PC-9 (cell line): Measurements from ENCODE around the gene ZNF300. TPM values are rescaled to one million over a fixed set of nuclear protein-coding genes. Genes with fewer than 3 reads are reported as not detected.

Source experiments
- BruUV-seq: library from RNA; stranded (reverse); fragments of 400-500 nt; replicated peaks from 2 replicates; lab custom pipeline; 2021; lab: Mats Ljungman, UMichigan
- CTCF ChIA-PET: fragments of 300-600 bp; sonication (Branson Sonifier 250); formaldehyde crosslinking; loops from one replicate; lab custom pipeline; 2022; ENCODE audit warnings: antibody characterized with exemption; lab: Charles Lee
- POLR2A ChIA-PET: fragments of 300-600 bp; sonication (Branson Sonifier 250); formaldehyde crosslinking; loops from one replicate; lab custom pipeline; 2022; ENCODE audit warnings: antibody characterized with exemption; ENCODE audit not compliant: unreplicated experiment; lab: Charles Lee
- DNase-seq, 2 experiments: peaks; one replicate each; pipeline versions ENCODE4 v3.0.0 to v3.0.0-alpha.2; 2015 to 2022; ENCODE audit warnings: mixed read lengths in 1 of 2
- H2AFZ ChIP-seq: fragments of 200-600 bp; sonication (generic); 2 replicates; pipeline ENCODE4 v1.8.1; 2017; ENCODE audit warnings: antibody characterized with exemption
- H3F3A ChIP-seq: fragments of 200-600 bp; sonication (generic); 2 replicates; pipeline ENCODE4 v1.8.1; 2017; ENCODE audit warnings: antibody characterized with exemption, mild to moderate bottlenecking, low read depth; ENCODE audit not compliant: insufficient read depth
- H3K27ac ChIP-seq: fragments of 200-600 bp; sonication (generic); 2 replicates; pipeline ENCODE4 v1.6.1; 2016; ENCODE audit warnings: mixed run types
- H3K27me3 ChIP-seq: fragments of 200-600 bp; sonication (generic); 2 replicates; pipeline ENCODE4 v1.6.1; 2016; ENCODE audit warnings: low read depth, mixed run types; ENCODE audit not compliant: insufficient read depth
- H3K36me3 ChIP-seq: fragments of 200-600 bp; sonication (generic); 2 replicates; pipeline ENCODE4 v1.6.1; 2016; ENCODE audit warnings: low read depth, mixed run types
- H3K4me1 ChIP-seq: fragments of 200-600 bp; sonication (generic); replicated peaks from 2 replicates; pipeline ENCODE4 v1.6.1; 2016; ENCODE audit warnings: mixed run types; ENCODE audit not compliant: insufficient read depth
- H3K4me2 ChIP-seq: fragments of 200-600 bp; sonication (generic); 2 replicates; pipeline ENCODE4 v1.6.1; 2017; ENCODE audit warnings: mixed run types
- H3K4me3 ChIP-seq: fragments of 200-600 bp; sonication (generic); 2 replicates; pipeline ENCODE4 v1.6.1; 2016; ENCODE audit warnings: mixed run types
- H3K79me2 ChIP-seq: fragments of 200-600 bp; sonication (generic); 2 replicates; pipeline ENCODE4 v1.6.1; 2017; ENCODE audit warnings: low read depth, mixed run types
- H3K9me2 ChIP-seq: fragments of 200-600 bp; sonication (generic); 2 replicates; pipeline ENCODE4 v1.8.1; 2017; ENCODE audit warnings: mild to moderate bottlenecking; ENCODE audit not compliant: insufficient read depth
- H3K9me3 ChIP-seq: fragments of 200-600 bp; sonication (generic); 2 replicates; pipeline ENCODE4 v1.8.1; 2016; ENCODE audit warnings: low read depth; ENCODE audit not compliant: insufficient read depth
- H4K20me1 ChIP-seq: fragments of 200-600 bp; sonication (generic); 2 replicates; pipeline ENCODE4 v1.8.1; 2017; ENCODE audit not compliant: insufficient read depth
- EZH2 ChIP-seq: fragments of 200-600 bp; sonication (generic); IDR thresholded peaks from 2 replicates; pipeline ENCODE4 v1.8.0; 2017; ENCODE audit warnings: antibody characterized with exemption, low read depth
- intact Hi-C: fragments of 100-400 bp; cut with micrococcal nuclease; formaldehyde crosslinking; loops from one replicate; pipeline ENCODE4 v1.10.0; 2022; ENCODE audit not compliant: unreplicated experiment
- total RNA-seq: library from RNA; stranded (reverse); gene quantifications from 2 replicates; pipeline ENCODE4 v1.2.3, GENCODE V29; 2021
- TF ChIP-seq, protein P1 (sequence below): fragments of 200-600 bp; sonication (generic); conservative IDR thresholded peaks from 2 replicates; pipeline ENCODE4 v1.6.1; 2017; ENCODE audit warnings: mixed run types, antibody characterized with exemption, mild to moderate bottlenecking, moderate library complexity

The ZNF300 gene
- total RNA-seq, 1 experiment from 2014 or later = 4.1 TPM

GRCh38 chr5:150851039-150851438 is 53.7 kb downstream of the ZNF300 start:
- H3K79me2 ChIP-seq = no peaks in the 10 kb centered on the region
- no TSS peak for BruUV-seq
- H3F3A ChIP-seq = no peaks in the 10 kb centered on the region
- H3K36me3 ChIP-seq = no peaks in the 10 kb centered on the region
- H3K9me2 ChIP-seq = no peaks in the 10 kb centered on the region
- POLR2A ChIA-PET = no interaction called here
- H3K27me3 ChIP-seq = no peaks in the 10 kb centered on the region; the same call in 1 of the 2 replicates
- no peak overlapping the region for H2AFZ ChIP-seq
- no peak overlapping the region for H3K27ac ChIP-seq
- DNase-seq = no peak
- no peaks in the 10 kb centered on the region; the same call in 1 of the 2 replicates for H3K9me3 ChIP-seq
- intact Hi-C loops = no loop called here
- no peak overlapping the region for H3K4me2 ChIP-seq
- CTCF ChIA-PET = no interaction called here
- H4K20me1 ChIP-seq = no peaks in the 10 kb centered on the region
- H3K4me1 ChIP-seq = no peaks in the 10 kb centered on the region
- no peak for TF ChIP-seq EZH2
- TF ChIP-seq, protein P1, sequence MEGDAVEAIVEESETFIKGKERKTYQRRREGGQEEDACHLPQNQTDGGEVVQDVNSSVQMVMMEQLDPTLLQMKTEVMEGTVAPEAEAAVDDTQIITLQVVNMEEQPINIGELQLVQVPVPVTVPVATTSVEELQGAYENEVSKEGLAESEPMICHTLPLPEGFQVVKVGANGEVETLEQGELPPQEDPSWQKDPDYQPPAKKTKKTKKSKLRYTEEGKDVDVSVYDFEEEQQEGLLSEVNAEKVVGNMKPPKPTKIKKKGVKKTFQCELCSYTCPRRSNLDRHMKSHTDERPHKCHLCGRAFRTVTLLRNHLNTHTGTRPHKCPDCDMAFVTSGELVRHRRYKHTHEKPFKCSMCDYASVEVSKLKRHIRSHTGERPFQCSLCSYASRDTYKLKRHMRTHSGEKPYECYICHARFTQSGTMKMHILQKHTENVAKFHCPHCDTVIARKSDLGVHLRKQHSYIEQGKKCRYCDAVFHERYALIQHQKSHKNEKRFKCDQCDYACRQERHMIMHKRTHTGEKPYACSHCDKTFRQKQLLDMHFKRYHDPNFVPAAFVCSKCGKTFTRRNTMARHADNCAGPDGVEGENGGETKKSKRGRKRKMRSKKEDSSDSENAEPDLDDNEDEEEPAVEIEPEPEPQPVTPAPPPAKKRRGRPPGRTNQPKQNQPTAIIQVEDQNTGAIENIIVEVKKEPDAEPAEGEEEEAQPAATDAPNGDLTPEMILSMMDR = no peak
- H3K4me3 ChIP-seq = no peak overlapping the region

- no peak for DNase-seq
- no peaks in the 10 kb centered on the region for H3K79me2 ChIP-seq
- TF ChIP-seq, protein P1 = no peak
- no peak for TF ChIP-seq EZH2
Measured at GRCh38 chr5:150848271-150848670, 56.5 kb downstream of the ZNF300 start.

GRCh38 chr5:150847334-150847695 is 57.5 kb downstream of the ZNF300 start:
- TF ChIP-seq EZH2 = no peak
- TF ChIP-seq, protein P1 = peak; percentile 16; the same call in 1 of the 2 replicates
- no peak for DNase-seq
- H3K27ac ChIP-seq = no peak overlapping the region
- H2AFZ ChIP-seq = no peak overlapping the region
- ChIA-PET POLR2A (interaction anchor here (0.6 kb wide), 1 partner anchor 84 kb away, joined by 3 read pairs; no protein-coding TSS in a partner anchor), CTCF (interaction anchor here (1.1 to 1.3 kb wide), 2 partner anchors 139 to 388 kb away, joined by 3 read pairs; no protein-coding TSS in a partner anchor)
- no peaks in the 10 kb centered on the region for H3K9me2 ChIP-seq
- H3K4me3 ChIP-seq = no peak overlapping the region
- H4K20me1 ChIP-seq = no peaks in the 10 kb centered on the region
- intact Hi-C loops = loop anchor here (1.0 to 10.0 kb wide), 6 partner anchors 46 to 395 kb away; no protein-coding TSS in a partner anchor
- no peaks in the 10 kb centered on the region for H3K4me1 ChIP-seq
- no peaks in the 10 kb centered on the region for H3K79me2 ChIP-seq
- H3F3A ChIP-seq = no peaks in the 10 kb centered on the region
- no peaks in the 10 kb centered on the region; the same call in 1 of the 2 replicates for H3K27me3 ChIP-seq
- H3K4me2 ChIP-seq = no peak overlapping the region
- no peaks in the 10 kb centered on the region for H3K9me3 ChIP-seq
- no peaks in the 10 kb centered on the region for H3K36me3 ChIP-seq
- BruUV-seq = no TSS peak

More at GRCh38 chr5:150848271-150848670, 56.5 kb downstream of the ZNF300 start:
- intact Hi-C loops = loop anchor here (5.0 to 10.0 kb wide), 2 partner anchors 133 to 396 kb away; no protein-coding TSS in a partner anchor
- Histone ChIP-seq H2AFZ (no peak overlapping the region), H3K27ac (no peak overlapping the region), H3K27me3 (no peaks in the 10 kb centered on the region; the same call in 1 of the 2 replicates), H3K9me3 (no peaks in the 10 kb centered on the region), H4K20me1 (no peaks in the 10 kb centered on the region), H3K4me3 (no peak overlapping the region), H3K4me2 (no peak overlapping the region), H3K36me3 (no peaks in the 10 kb centered on the region), H3K9me2 (no peaks in the 10 kb centered on the region), H3F3A (no peaks in the 10 kb centered on the region), H3K4me1 (no peaks in the 10 kb centered on the region)
- CTCF ChIA-PET = no interaction called here
- no TSS peak for BruUV-seq
- POLR2A ChIA-PET = no interaction called here
